ENCODE results near the gene REEP6.

Gene REEP6

DNA sequence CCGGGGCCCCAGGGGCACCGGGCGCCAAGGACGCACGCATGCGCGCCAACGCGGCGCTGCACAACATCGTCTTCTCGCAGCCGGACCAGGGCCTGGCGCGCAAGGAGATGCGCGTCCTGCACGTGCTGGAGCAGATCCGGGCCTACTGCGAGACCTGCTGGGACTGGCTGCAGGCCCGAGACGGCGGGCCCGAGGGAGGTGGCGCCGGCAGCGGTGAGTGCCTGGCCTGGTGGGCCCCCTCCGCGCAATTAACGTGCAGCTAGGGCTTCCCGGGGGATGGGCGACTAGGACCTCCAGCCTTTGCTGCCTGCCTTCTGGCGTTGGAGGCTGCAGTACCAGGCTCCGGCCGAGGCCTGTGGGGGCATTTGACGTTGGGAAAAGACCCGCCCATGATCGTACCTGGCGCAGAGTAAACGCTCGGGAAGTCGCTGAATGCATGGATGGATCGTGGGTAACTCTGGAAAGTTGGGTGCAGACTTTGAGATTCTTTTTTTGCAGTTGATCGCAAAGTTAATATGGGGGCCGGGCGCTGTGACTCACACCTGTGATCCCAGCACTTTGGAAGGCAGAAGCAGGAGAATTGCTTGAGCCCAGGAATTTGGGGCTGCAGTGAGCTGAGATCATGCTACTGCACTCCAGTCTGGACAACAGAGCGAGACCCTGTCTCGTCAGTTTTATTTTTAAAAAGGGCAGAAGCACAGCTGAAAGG lies 33.8 kb upstream of the REEP6 start:
- no peak for DNase-seq

- no peak for DNase-seq
Measured at GRCh38 chr19:1457892-1458291, 33.1 kb upstream of the REEP6 start.

GRCh38 chr19:1459479-1459878 lies 31.5 kb upstream of the REEP6 start:
- no peak for DNase-seq

- DNase-seq = no peak
Measured at GRCh38 chr19:1460033-1460995, 30.7 kb upstream of the REEP6 start.

DNA sequence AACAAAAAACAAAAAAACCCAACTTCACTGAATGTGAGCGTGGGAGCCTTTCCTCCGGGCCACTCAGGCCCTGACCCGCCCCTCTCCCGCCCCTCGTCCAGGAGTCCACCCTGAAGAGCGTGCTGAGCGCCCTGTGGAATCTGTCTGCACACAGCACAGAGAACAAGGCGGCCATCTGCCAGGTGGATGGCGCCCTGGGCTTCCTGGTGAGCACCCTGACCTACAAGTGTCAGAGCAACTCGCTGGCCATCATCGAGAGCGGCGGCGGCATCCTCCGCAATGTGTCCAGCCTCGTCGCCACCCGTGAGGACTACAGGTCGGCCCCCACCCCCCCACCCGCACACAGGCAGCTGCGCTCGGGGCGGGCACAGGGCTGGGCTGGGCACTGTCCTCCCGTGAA lies 29.1 kb upstream of the REEP6 start:
- DNase-seq = no peak

DNA sequence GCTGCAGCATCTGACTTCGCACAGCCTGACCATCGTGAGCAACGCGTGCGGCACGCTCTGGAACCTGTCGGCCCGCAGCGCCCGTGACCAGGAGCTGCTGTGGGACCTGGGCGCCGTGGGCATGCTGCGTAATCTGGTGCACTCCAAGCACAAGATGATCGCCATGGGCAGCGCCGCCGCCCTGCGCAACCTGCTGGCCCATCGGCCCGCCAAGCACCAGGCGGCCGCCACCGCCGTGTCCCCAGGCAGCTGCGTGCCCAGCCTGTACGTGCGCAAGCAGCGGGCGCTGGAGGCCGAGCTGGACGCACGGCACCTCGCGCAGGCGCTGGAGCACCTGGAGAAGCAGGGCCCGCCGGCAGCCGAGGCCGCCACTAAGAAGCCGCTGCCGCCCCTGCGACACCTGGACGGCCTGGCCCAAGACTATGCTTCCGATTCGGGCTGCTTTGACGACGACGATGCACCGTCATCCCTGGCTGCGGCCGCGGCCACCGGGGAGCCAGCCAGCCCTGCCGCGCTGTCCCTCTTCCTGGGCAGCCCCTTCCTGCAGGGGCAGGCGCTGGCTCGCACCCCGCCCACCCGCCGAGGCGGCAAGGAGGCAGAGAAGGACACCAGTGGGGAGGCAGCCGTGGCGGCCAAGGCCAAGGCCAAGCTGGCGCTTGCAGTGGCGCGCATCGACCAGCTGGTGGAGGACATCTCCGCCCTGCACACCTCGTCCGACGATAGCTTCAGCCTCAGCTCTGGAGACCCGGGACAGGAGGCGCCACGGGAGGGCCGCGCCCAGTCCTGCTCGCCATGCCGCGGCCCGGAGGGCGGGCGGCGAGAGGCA lies 25.6 kb upstream of the REEP6 start:
- no peak for DNase-seq

DNA sequence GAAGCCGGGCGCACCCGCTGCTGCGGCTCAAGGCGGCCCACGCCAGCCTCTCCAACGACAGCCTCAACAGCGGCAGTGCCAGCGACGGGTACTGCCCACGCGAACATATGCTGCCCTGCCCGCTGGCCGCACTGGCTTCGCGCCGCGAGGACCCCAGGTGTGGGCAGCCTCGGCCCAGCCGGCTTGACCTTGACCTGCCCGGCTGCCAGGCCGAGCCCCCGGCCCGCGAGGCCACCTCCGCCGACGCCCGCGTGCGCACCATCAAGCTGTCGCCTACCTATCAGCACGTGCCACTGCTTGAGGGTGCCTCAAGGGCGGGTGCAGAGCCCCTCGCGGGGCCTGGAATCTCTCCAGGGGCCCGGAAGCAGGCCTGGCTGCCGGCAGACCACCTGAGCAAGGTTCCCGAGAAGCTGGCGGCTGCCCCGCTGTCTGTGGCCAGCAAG lies 24.9 kb upstream of the REEP6 start:
- no peak for DNase-seq

DNA sequence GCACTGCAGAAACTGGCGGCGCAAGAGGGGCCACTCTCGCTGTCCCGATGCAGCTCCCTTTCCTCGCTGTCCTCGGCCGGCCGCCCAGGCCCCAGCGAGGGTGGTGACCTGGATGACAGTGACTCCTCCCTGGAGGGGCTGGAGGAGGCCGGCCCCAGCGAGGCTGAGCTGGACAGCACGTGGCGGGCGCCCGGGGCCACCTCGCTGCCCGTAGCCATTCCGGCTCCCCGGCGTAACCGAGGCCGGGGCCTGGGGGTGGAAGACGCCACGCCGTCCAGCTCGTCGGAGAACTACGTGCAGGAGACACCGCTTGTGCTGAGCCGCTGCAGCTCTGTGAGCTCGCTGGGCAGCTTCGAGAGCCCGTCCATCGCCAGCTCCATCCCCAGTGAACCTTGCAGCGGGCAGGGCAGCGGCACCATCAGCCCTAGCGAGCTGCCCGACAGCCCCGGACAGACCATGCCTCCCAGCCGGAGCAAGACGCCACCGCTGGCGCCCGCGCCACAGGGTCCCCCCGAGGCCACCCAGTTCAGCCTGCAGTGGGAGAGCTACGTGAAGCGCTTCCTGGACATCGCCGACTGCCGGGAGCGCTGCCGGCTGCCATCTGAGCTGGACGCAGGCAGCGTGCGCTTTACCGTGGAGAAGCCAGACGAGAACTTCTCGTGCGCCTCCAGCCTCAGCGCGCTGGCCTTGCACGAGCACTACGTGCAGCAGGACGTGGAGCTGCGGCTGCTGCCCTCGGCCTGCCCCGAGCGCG lies 24.3 kb upstream of the REEP6 start:
- DNase-seq = no peak

DNA sequence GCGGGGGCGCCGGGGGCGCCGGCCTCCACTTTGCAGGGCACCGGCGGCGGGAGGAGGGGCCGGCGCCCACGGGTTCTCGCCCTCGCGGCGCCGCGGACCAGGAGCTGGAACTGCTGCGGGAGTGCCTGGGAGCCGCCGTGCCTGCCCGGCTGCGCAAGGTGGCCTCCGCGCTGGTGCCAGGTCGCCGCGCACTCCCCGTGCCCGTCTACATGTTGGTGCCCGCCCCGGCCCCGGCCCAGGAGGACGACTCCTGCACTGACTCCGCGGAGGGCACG lies 23.8 kb upstream of the REEP6 start:
- DNase-seq = no peak

DNA sequence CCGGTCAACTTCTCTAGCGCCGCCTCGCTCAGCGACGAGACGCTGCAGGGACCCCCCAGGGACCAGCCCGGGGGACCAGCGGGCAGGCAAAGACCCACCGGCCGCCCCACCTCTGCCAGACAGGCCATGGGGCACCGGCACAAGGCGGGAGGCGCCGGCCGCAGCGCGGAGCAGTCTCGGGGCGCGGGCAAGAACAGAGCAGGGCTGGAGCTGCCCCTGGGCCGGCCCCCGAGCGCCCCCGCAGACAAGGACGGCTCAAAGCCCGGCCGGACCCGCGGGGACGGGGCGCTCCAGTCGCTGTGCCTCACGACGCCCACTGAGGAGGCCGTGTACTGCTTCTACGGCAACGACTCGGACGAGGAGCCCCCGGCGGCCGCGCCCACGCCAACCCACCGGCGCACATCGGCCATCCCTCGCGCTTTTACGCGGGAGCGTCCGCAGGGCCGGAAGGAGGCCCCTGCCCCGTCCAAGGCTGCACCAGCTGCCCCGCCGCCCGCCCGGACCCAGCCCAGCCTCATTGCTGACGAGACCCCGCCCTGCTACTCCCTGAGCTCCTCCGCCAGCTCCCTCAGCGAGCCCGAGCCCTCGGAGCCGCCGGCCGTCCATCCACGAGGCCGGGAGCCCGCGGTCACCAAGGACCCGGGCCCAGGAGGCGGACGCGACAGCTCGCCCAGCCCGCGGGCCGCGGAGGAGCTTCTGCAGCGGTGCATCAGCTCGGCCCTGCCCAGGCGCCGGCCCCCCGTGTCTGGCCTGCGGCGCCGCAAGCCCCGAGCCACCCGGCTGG lies 23.3 kb upstream of the REEP6 start:
- DNase-seq = no peak

DNA sequence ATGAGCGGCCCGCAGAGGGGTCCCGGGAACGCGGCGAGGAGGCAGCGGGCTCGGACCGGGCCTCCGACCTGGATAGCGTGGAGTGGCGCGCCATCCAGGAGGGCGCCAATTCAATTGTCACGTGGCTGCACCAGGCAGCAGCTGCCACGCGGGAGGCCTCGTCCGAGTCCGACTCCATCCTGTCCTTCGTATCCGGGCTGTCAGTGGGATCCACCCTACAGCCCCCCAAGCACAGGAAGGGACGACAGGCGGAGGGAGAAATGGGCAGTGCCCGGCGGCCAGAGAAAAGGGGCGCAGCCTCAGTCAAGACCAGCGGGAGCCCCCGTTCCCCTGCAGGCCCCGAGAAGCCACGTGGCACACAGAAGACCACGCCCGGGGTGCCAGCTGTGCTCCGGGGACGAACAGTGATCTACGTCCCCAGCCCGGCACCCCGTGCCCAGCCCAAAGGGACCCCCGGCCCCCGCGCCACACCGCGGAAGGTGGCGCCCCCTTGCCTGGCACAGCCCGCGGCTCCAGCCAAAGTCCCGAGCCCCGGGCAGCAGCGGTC lies 22.6 kb upstream of the REEP6 start:
- DNase-seq = no peak

GRCh38 chr19:1468821-1469254 lies 22.1 kb upstream of the REEP6 start:
- DNase-seq = no peak

- no peak for DNase-seq
Measured at GRCh38 chr19:1469255-1470054, 21.5 kb upstream of the REEP6 start.

DNA sequence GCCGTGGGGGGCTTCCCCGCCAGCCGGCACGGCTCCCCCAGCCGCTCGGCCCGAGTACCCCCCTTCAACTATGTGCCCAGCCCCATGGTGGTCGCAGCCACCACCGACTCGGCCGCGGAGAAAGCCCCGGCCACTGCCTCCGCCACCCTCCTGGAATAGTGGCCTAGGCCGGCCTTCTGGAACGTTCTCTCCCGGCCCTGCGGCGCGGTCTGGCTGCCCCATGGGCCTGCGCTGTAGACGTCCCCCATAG lies 21.0 kb upstream of the REEP6 start:
- DNase-seq = no peak

- peak; percentile 65 to 79 for DNase-seq
Measured at GRCh38 chr19:1470305-1471009, 20.5 kb upstream of the REEP6 start.

- peak; percentile 65 to 79 for DNase-seq
Measured at GRCh38 chr19:1471010-1471514, 19.9 kb upstream of the REEP6 start.

DNA sequence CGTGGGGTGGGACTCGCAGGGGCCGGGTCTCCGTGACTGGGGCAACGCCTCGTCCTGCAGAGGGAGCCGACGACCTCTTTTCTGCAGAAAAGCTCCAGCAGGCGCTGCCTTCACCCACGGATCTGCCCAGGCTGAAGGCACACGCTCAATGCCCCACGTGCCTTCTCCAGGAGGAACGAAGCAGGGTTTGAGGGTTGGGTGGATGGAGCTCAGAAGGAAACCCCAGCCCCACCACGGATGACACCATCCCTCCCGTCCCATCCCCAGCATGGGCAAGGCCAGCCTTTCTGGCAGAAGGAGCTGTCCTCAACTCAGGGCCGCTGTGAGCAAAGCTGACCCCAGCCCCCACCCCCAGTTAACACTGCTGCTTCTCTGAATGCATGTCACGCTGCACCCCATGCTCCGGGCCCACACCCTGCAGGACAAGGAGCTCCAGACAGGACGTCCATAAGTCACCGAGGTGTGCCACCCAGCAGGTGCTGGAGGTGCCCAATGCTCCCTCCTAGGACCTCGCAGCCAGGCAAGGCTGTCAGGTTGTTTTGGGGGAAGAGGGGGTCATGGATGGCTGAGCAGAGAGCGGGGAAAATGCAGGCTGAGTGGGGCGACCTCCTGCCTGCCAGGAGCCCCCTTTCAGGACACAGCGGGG lies 19.3 kb upstream of the REEP6 start:
- peak; percentile 48 to 49 for DNase-seq

GRCh38 chr19:1472231-1473084 lies 18.5 kb upstream of the REEP6 start:
- DNase-seq = peak in 1 of 2 experiments; percentile 36

Data from NCI-H1930 (cell line).